Effector memory CD8-positive, alpha-beta T cell (primary cell): ENCODE data around the gene GALR2.

Experiments used
- ATAC-seq: fragments of 150-1000 bp; cut with Tn5 transposase; replicated peaks from 2 replicates; pipeline ENCODE4 v1.10.0; 2021; ENCODE audit warnings: mild to moderate bottlenecking, moderate library complexity
- DNase-seq, 3 experiments: peaks; one replicate each; pipeline ENCODE4 v3.0.0; 2021
- H3K27ac Mint-ChIP-seq, 2 donors: one replicate each; pipeline ENCODE4 v1.8.0; 2022; ENCODE audit warnings: mild to moderate bottlenecking in 2 of 2, mixed read lengths in 2 of 2, moderate library complexity in 2 of 2
- H3K27me3 Mint-ChIP-seq, 2 donors: one replicate each; pipeline ENCODE4 v1.8.0; 2022; ENCODE audit warnings: mixed read lengths in 2 of 2
- H3K36me3 Mint-ChIP-seq: one replicate; pipeline ENCODE4 v1.8.0; 2022; ENCODE audit warnings: mild to moderate bottlenecking, moderate library complexity, mixed read lengths; ENCODE audit not compliant: insufficient read depth
- H3K4me1 Mint-ChIP-seq, 2 donors: one replicate each; pipeline ENCODE4 v1.8.0; 2022; ENCODE audit warnings: low read depth in 2 of 2, mixed read lengths in 2 of 2
- H3K4me3 Mint-ChIP-seq, 2 donors: one replicate each; pipeline ENCODE4 v1.8.0; 2022; ENCODE audit warnings: mild to moderate bottlenecking in 2 of 2, mixed read lengths in 2 of 2, moderate library complexity in 2 of 2
- H3K9me3 Mint-ChIP-seq, 2 donors: one replicate each; pipeline ENCODE4 v1.8.0; 2022; ENCODE audit warnings: mixed read lengths in 2 of 2

The GALR2 gene

DNA sequence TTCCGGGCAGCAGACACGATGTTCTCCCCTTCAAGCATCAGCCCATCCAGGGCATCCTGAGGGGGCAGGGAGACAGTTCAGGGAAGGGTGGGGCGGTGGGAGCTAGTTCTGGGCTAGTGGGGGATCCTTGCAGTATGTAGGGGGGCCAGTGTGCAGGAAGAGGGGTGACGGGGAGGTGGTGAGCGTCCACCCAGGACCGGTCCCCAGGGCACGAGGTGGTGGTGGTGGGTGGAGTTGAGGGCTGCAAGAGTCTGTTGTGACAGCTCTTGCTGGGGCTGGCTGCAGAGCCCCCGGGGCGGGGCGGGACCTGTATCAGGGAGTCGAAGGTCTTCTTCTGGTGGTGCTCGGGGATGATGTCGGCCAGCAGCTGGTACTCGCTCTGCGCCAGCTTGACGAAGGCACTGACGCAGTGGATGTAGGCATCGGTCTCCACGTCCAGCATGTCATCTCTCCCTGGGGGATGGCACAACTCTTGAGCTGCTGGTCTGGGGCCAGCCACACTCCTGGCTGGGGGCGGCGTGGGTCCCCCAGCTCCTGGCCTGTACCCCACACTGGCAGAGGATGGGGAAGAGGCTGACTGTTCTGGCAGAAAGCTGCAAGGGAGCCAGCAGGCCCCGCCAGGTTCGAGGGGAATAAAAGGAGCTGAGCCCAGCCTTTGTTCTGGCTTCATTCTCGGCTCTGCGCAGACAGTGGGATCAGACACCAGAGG, 14.4 kb downstream of the GALR2 start:
- peaks cover 40% of the 10 kb centered on the region for H3K36me3 Mint-ChIP-seq
- DNase-seq, result no peak

DNA sequence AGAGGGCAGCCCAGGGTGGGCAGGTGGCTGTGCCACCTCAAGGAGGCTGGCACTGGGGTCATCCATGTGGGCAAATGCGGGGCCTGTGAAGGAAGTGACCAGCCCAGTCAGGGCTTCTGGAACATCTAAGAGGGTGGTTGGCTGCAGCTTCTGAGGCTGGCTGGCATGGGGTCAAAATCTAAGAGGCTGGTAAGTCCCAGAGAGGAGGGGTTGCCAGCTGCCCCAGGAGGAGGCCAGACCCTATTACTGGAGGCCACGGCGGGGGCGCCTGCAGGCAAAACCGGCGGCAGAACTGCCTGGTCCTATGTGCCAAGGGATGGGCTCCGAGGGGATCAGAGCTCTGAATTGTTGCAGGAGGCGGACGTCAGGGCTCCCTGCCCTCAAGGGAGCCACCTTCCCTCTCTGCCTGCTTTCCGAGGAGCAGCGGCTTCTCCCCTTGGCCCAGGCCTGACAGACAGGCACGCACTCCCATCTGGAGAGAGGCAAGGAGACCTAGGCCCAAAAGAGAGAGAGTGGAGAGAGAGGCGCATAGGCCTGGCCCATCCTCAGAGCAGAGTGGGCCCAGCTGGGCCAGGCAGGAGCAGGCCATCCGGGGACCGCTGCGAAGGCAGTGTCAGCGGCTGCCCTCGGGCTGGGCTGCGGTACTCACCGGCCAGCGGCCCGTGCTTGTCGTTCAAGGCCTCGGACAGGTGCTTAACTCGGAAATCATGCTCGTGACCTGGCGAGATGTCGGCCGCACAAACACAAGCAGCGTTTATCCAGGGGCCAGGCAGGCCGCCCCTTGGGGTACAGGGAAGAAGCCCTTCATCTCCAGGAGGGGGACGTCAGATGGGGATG, 15.3 kb downstream of the GALR2 start:
- ATAC-seq, result no peak

More for the DNA sequence above, 14.4 kb downstream of the GALR2 start:
- peak overlapping the region; percentile 29 to 38 for H3K27ac Mint-ChIP-seq
- no peaks in the 10 kb centered on the region for H3K9me3 Mint-ChIP-seq
- no peak overlapping the region for H3K4me3 Mint-ChIP-seq
- H3K4me1 Mint-ChIP-seq, result peaks cover 0 to 1% of the 10 kb centered on the region in 2 donors
- H3K27me3 Mint-ChIP-seq, result no peaks in the 10 kb centered on the region
- no peak for ATAC-seq

DNA sequence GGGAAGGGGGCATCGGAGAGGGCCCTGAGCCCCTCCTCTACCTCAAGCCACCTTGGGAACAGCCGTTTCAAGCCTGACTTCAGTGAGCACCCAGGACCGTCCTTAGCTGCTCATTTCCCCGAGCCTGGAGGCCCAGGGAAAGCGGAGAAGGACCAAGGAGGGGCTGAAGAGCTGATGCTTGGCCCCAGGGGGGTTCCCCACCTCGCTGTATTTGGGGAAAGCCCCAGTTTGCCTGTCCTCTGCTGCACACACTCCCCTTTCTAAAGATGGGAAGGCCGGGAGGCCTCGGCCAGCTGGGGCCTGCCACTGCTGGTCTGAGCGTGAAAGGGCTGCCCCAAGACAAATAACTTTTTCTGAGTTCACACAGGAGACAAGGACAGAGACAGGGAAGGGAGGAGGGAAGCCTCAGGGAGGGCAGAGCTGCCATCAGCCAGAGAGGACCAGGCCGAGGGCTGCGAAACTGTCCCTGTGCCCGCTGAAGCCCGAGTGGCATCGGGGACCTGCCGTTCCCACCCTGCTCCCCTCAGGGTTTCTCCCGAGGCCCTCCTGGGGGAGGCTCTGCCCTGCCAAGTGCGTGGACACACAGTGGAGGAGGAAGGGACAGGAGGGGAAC, 16.0 kb downstream of the GALR2 start:
- Mint-ChIP-seq H3K4me3 (no peak overlapping the region), H3K27ac (peak overlapping the region in 1 of 2 donors; percentile 46)

More for the DNA sequence above, 15.3 kb downstream of the GALR2 start:
- Mint-ChIP-seq H3K9me3 (no peaks in the 10 kb centered on the region), H3K27me3 (no peaks in the 10 kb centered on the region), H3K4me1 (peaks cover 0 to 1% of the 10 kb centered on the region in 2 donors), H3K27ac (no peak overlapping the region), H3K36me3 (peaks cover 44% of the 10 kb centered on the region), H3K4me3 (no peak overlapping the region)
- no peak for DNase-seq

DNA sequence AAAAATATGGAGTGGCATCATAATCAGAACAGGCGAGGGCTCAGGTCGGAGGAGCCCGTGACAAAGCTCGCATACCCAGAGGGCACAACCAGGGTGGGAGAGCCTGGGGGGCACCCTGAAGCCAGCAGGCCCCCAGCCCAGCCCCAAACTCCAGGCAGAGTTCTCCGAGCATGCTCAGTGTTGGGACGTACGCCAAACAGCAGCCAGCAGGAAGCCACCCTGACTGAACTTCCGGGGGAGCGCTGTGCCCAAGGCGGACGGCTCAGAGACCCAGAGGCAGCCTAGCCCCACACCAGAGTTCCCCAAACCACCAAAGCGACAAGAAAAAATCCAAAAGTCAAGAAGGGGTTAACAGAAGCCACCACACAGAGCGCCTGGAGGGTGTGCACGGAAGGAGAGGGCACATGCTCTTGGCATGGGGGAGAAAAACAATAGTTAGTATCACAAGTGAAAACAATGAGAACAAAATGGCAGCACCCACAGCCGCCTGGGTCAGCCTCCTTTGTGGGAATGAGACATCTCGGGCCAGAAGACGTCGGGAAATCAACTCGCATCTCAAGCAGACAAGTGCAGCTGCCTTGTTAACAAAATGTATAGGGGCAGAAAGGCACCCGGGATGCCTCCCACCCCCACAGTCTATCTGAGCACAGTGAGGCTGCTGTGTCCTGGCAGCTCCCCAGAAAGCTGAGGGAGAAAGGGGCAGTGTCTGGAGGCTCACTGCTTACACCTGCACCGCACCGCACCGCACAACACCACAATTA, 17.1 kb downstream of the GALR2 start:
- Mint-ChIP-seq H3K9me3 (no peaks in the 10 kb centered on the region), H3K36me3 (peaks cover 57% of the 10 kb centered on the region), H3K27me3 (no peaks in the 10 kb centered on the region), H3K4me1 (peaks cover 4 to 6% of the 10 kb centered on the region in 2 donors), H3K27ac (peak overlapping the region; percentile 46 to 60), H3K4me3 (peak overlapping the region; percentile 33 to 47)
- no peak for ATAC-seq
- no peak for DNase-seq

More for the DNA sequence above, 16.0 kb downstream of the GALR2 start:
- Mint-ChIP-seq H3K4me1 (peaks cover under 1 to 1% of the 10 kb centered on the region in 2 donors), H3K27me3 (no peaks in the 10 kb centered on the region), H3K9me3 (no peaks in the 10 kb centered on the region), H3K36me3 (peaks cover 49% of the 10 kb centered on the region)
- DNase-seq (no peak), ATAC-seq (no peak)

DNA sequence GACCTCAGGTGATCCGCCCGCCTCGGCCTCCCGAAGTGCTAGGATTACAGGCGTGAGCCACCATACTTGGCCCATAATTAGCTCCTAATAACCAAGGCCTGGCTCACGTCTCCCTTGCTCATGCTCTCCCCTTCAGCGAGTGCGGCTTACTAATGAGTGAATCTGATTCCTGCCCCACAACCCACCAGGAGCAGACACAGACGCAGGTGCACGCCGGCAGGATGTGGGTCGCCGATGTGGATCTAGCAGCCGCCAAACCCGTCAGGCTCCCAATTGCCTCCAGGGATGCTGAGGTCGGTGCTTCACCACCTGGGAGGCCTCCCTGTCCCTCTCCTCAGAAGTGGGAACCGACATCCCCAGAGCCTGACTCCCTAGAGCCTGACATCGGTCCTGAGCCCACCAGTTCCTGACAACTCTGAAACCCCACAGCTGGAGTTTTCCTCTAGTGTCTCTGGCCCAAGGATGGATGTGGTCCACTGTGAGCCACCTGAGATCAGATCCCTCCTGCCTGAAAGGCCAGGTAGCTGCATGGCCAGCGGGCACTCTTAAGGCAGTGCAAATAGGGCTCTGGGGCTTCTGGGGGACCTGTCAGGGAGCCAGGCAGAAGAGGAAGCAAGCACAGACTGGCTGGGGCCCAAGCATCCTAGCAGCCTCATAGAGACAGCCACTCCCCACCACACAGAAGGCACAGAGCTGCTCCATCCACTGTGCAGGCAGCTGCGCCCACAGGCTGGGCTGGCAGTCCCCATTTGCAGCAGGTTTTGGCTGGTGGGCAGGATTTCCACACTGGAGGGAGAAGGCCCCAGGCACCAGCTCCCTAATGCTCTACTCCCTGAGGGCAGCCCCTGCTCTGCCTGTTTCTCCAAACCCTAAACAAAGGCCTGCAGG, 18.2 kb downstream of the GALR2 start:
- peaks cover 64% of the 10 kb centered on the region for H3K36me3 Mint-ChIP-seq
- ATAC-seq, result no peak
- H3K27me3 Mint-ChIP-seq, result no peaks in the 10 kb centered on the region
- no peaks in the 10 kb centered on the region for H3K9me3 Mint-ChIP-seq
- no peak overlapping the region for H3K4me3 Mint-ChIP-seq
- H3K27ac Mint-ChIP-seq, result no peak overlapping the region
- H3K4me1 Mint-ChIP-seq, result peaks cover 4 to 6% of the 10 kb centered on the region in 2 donors
- DNase-seq, result no peak

DNA sequence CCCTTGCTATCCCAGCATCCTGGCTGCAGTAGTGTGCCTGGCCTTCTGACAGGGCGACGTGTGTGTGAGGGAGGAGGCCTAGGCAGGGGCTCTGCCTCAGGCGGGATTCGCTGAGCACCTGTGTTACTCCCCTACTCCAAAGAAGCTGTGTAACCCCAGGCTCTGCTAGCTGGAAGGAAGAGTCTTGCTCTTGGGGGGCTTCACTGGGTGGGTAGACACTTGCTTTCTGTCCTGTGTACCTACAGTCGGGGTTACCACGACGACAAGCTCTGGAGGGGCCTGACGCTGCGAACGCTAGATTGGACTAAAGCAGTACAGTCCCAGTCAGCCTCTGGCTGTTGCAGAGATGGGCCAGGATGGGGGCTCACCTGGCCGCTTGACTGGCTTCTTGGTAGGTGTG, 19.5 kb downstream of the GALR2 start:
- peaks cover 4 to 6% of the 10 kb centered on the region in 2 donors for H3K4me1 Mint-ChIP-seq

DNA sequence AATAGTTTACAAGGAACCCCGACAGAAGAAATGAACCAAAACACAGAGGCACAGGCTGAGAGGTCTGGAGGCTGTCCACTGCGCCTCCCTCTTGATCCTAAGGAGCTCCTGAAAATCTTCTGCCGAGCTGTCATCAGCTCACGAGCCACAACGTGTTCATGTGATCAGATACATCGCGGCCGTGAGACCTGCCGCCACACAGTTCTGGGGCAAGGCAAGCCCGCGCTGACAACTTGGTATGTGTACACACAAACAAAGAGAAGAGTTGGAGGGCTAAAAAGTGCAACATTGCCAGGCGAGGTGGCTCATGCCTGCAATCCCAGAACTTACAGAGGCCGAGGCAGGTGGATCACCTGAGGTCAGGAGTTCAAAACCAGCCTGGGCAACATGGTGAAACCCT, 21.4 kb downstream of the GALR2 start:
- ATAC-seq (no peak), DNase-seq (no peak)
- Mint-ChIP-seq H3K27ac (no peak overlapping the region), H3K9me3 (no peaks in the 10 kb centered on the region), H3K36me3 (peaks cover 84% of the 10 kb centered on the region), H3K27me3 (no peaks in the 10 kb centered on the region), H3K4me3 (no peak overlapping the region), H3K4me1 (peaks cover 6 to 10% of the 10 kb centered on the region in 2 donors)

More for the DNA sequence above, 19.5 kb downstream of the GALR2 start:
- no peaks in the 10 kb centered on the region for H3K27me3 Mint-ChIP-seq
- no peak overlapping the region for H3K4me3 Mint-ChIP-seq
- peaks cover 77% of the 10 kb centered on the region for H3K36me3 Mint-ChIP-seq
- H3K27ac Mint-ChIP-seq, result peak overlapping the region; percentile 23 to 38
- ATAC-seq, result no peak
- DNase-seq, result no peak
- no peaks in the 10 kb centered on the region for H3K9me3 Mint-ChIP-seq

DNA sequence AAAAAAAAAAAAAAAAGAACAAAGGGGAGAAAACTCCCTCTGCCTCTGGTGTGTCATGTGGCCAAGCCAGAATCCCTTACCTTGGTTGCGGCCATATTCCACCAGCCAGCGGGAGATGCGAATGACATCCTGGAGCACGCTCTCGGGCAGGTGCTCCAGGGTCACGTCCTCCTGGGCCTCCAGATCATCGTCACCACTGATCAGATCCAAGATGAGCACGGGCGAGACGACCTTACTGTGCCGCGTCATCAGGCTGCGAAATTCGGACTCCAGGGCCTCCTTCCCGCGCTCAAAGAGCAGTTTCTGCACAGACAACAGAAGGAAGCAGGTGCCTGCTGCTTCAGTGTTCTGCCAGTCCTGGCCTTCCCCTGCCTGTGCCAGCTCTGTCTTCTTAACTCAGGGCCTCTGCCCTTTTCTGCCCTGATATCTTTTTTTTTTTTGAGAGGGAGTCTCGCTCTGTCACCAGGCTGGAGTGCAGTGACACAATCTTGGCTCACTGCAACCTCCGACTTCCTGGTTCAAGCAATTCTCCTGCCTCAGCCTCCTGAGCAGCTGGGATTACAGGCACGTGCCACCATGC, 23.2 kb downstream of the GALR2 start:
- DNase-seq (no peak), ATAC-seq (no peak)
- Mint-ChIP-seq H3K4me1 (peaks cover 12 to 23% of the 10 kb centered on the region in 2 donors), H3K4me3 (no peak overlapping the region), H3K36me3 (peaks cover 79% of the 10 kb centered on the region), H3K27me3 (no peaks in the 10 kb centered on the region), H3K9me3 (no peaks in the 10 kb centered on the region), H3K27ac (no peak overlapping the region)

DNA sequence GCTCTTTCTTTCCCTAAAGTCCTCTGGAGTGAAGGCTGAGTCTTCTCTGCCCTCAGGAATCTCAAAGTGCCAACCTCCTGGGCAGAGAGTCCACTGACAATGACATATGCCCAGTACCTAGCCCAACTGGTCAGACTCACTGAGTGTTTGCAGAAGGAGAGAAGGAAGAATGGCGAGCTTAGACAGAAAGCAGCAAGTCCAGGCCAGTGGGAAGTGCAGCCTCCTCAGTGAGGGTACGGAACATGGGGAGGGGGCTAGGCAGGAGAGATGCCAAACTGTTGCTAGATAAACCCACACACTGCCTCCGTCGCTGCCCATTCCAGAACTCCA, 28.3 kb downstream of the GALR2 start:
- no peaks in the 10 kb centered on the region for H3K27me3 Mint-ChIP-seq
- ATAC-seq (no peak), DNase-seq (no peak)
- peaks cover 40% of the 10 kb centered on the region for H3K36me3 Mint-ChIP-seq
- no peaks in the 10 kb centered on the region for H3K9me3 Mint-ChIP-seq
- peak overlapping the region; percentile 94 to 99 for H3K4me3 Mint-ChIP-seq
- H3K4me1 Mint-ChIP-seq, result peaks cover 20 to 27% of the 10 kb centered on the region in 2 donors
- H3K27ac Mint-ChIP-seq, result peak overlapping the region; percentile 95 to 98

DNA sequence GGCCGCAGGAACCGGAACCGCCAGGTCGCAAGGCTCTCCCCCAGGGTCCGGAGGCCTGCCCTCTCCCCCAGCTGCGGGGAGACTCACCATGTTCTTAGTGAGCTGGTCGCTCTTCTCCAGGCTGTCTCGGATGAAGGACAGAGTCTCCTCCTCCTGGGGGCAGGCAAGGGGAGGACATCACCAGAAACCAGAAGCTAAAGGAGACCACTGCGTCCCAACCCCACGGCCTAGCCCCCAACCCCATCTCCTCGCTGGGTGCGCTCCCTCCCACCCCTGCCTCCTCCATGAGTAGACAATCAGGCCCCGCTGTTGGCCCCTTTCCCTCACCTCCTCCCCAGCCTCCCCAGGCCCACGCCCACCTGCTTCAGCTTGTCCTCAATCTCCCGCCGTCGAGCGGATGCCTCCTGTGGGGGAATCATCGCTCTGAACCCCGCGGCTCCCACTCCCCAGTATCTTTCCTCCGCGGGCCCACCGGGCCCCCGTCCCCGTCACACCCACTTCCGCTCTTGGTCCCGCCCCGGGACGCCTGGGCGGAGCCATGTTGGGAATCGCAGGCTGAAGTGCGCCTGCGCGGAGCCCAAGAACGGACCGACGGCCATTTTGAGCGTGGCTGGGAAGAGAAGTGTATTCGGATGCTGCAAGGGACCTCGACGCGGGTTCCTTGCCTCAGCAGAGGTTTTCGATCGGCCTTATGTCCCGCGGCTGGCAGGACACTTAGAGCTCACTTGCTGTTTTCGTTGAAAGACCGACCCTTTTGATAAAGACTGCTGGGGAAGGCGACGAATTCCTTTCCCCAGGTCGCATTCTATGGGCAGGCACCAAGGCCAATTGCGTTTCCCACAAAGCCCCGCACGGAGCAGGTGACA, 28.9 kb downstream of the GALR2 start, which contains the start of gene EXOC7:
Gene EXOC7 (minus strand): TSS at position 514 of the 866 bp plus-strand sequence. CDS start 95 bp downstream, at position 419.
- Mint-ChIP-seq H3K27ac (peak within 1 kb of the TSS; percentile 95 to 98), H3K36me3 (peaks cover 34% of the 10 kb centered on the region), H3K4me1 (peaks cover 20 to 27% of the 10 kb centered on the region in 2 donors), H3K27me3 (no peaks in the 10 kb centered on the region), H3K4me3 (peak within 1 kb of the TSS; percentile 94 to 99), H3K9me3 (no peaks in the 10 kb centered on the region)
- peak; percentile 90 to 92 (median 92) for DNase-seq
- ATAC-seq, result peak; percentile 93

DNA sequence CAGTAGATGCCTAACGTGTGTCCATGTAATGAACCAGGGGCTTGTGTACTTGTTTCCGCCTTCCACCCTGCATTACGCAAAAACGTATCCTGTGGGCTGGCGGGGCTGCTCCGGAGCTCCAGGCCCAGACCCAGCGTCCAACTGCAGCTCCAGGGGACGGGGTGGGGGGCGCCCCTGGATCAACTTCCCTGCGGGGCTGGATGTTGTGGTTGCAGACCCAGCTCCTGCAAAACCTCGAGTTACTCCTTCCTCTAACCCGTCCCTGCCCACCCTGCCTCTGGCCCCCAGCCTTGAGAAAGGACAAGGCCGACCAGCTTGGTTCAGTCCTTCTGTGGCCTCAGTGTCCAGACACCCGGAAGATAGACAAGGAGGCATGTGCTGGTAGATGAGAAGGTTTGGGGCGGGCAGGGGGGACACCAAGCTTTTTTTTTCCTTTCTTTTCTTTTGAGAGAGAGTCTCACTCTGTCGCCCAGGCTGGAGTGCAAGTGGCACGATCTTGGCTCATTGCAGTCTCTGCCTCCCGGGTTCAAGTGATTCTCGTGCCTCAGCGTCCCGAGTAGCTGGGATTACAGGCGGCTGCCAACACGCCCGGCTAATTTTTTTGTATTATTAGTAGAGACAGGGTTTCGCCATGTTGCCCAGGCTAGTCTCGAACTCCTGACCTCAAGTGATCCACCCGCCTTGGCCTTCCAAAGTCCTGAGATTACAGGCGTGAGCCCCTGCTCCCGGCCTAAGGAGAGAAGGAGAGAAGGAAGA, 29.7 kb downstream of the GALR2 start:
- Mint-ChIP-seq H3K36me3 (peaks cover 26% of the 10 kb centered on the region), H3K27ac (peak overlapping the region; percentile 95 to 98), H3K27me3 (no peaks in the 10 kb centered on the region), H3K9me3 (no peaks in the 10 kb centered on the region), H3K4me1 (peaks cover 20 to 27% of the 10 kb centered on the region in 2 donors), H3K4me3 (peak overlapping the region; percentile 94 to 99)
- no peak for ATAC-seq
- no peak for DNase-seq
